Esophagus muscularis mucosa (tissue), 4 donors: ENCODE data around the gene TMC7. TPM values are rescaled to one million over a fixed set of nuclear protein-coding genes. Genes with fewer than 3 reads are reported as not detected.

Experiments used
- DNase-seq: peaks from one replicate; pipeline ENCODE4 v3.0.0-alpha.2; 2017; ENCODE audit errors: extremely low spot score
- H3K27ac ChIP-seq, 4 donors: fragments of 200-600 bp; sonication (generic); replicated peaks in 1 of 4; 1 replicate in 3 of 4; 2 replicates in 1 of 4; pipeline ENCODE4 v1.5.1; 2016 to 2019; ENCODE audit warnings: mild to moderate bottlenecking in 1 of 4
- H3K27me3 ChIP-seq, 4 donors: fragments of 200-600 bp; sonication (generic); one replicate each; pipeline versions ENCODE4 v1.5.1 to v1.6.0; 2016 to 2019
- H3K36me3 ChIP-seq, 4 donors: fragments of 200-600 bp; sonication (generic); one replicate each; pipeline ENCODE4 v1.5.1; 2016 to 2019
- H3K4me1 ChIP-seq, 4 donors: fragments of 200-600 bp; sonication (generic); one replicate each; pipeline ENCODE4 v1.5.1; 2016 to 2019
- H3K4me3 ChIP-seq, 4 donors: fragments of 200-600 bp; sonication (generic); 1 replicate in 2 of 4; 2 replicates in 2 of 4; pipeline ENCODE4 v1.5.1; 2016 to 2019; ENCODE audit warnings: mild to moderate bottlenecking in 4 of 4, moderate library complexity in 1 of 4
- H3K9me3 ChIP-seq, 4 donors: fragments of 200-600 bp; sonication (generic); 1 replicate in 3 of 4; 2 replicates in 1 of 4; pipeline ENCODE4 v1.5.1; 2016 to 2019
- CTCF ChIP-seq, 3 experiments: fragments of 200-600 bp in 2 of 3; fragments of 450-650 bp in 1 of 3; sonication (generic) in 2 of 3; IDR thresholded peaks; one replicate each; pipeline ENCODE4 v1.5.1; 2017 to 2019; ENCODE audit warnings: antibody characterized with exemption in 3 of 3, mild to moderate bottlenecking in 2 of 3, moderate library complexity in 1 of 3
- EP300 ChIP-seq: sonication (generic); formaldehyde crosslinking; IDR thresholded peaks from one replicate; pipeline ENCODE4 v1.6.1; 2017; ENCODE audit warnings: antibody characterized with exemption
- POLR2A ChIP-seq: fragments of 450-650 bp; IDR thresholded peaks from one replicate; pipeline ENCODE4 v1.6.1; 2017; ENCODE audit warnings: antibody characterized with exemption, moderate library complexity, mild to moderate bottlenecking, low read depth
- POLR2AphosphoS5 ChIP-seq, 2 donors: sonication (generic); formaldehyde crosslinking; IDR thresholded peaks; one replicate each; pipeline ENCODE4 v1.6.1; 2017; ENCODE audit warnings: antibody characterized with exemption in 2 of 2
- WGBS: methylation state at CpG from one replicate; pipeline ENCODE4 v1.1.5; 2018; 5-methylcytosine and 5-hydroxymethylcytosine counted together
- intact Hi-C: fragments of 100-400 bp; cut with DNase I; formaldehyde crosslinking; loops from one replicate; pipeline ENCODE4 v1.15.1; 2023
- total RNA-seq, 4 donors: library from RNA; depleted of rRNA; stranded (reverse); fragments of >200 nt; gene quantifications; one replicate each; pipeline versions ENCODE4 v1.1.0 to v1.2.1, GENCODE V29; 2016

TMC7 gene
- total RNA-seq, 4 donors from 2014 or later = 0.17 to 0.83 (median 0.56) TPM

GRCh38 chr16:19075511-19075910 lies 91.8 kb downstream of the TMC7 start:
- no peak for TF ChIP-seq EP300
- TF ChIP-seq POLR2AphosphoS5 (IDR thresholded peaks at IDR 0.05) = no peak
- TF ChIP-seq CTCF (IDR thresholded peaks at IDR 0.05) = no peak
- TF ChIP-seq POLR2A = no peak
- intact Hi-C loops = no loop called here
- Histone ChIP-seq H3K36me3 (peaks cover 16 to 83% (median 53%) of the 10 kb centered on the region in 4 donors), H3K9me3 (no peaks in the 10 kb centered on the region), H3K27me3 (no peaks in the 10 kb centered on the region), H3K4me1 (peaks cover 0 to 37% (median 23%) of the 10 kb centered on the region in 4 donors), H3K27ac (peak overlapping the region in 3 of 4 donors; percentile 7 to 72 (median 59)), H3K4me3 (no peak overlapping the region)
- no peak for DNase-seq
- WGBS = 90% methylated on average over 12 of the region's 12 CpGs

DNA sequence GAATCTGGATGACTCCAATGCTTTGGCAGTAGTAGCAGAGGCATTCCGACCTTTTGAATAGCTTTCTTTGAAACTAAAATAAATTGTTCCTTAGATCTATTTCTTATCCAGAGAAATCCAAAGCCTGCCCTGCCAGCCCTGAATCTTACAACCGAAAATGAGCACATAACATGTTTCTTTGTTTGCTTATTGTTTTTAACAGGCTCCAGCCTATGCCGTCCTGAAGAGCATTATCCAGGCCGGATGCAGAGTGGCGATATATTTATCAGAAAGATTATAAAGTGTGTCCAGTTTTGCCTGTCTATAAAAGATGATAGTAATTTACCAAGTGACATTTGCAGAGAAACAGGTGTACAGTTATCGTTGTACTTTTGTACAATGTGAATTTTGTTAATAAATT lies 94.1 kb downstream of the TMC7 start:
- no peak for TF ChIP-seq POLR2A
- TF ChIP-seq EP300 = no peak
- no peak for TF ChIP-seq POLR2AphosphoS5 (IDR thresholded peaks at IDR 0.05)
- no peak for TF ChIP-seq CTCF (IDR thresholded peaks at IDR 0.05)
- WGBS = 67% methylated on average over 6 of the region's 6 CpGs
- peaks cover 14 to 82% (median 60%) of the 10 kb centered on the region in 4 donors for H3K36me3 ChIP-seq
- H3K9me3 ChIP-seq = no peaks in the 10 kb centered on the region
- H3K4me1 ChIP-seq = peaks cover 0 to 37% (median 23%) of the 10 kb centered on the region in 4 donors
- H3K27me3 ChIP-seq = no peaks in the 10 kb centered on the region
- intact Hi-C loops = no loop called here
- H3K4me3 ChIP-seq = no peak overlapping the region
- no peak overlapping the region for H3K27ac ChIP-seq
- DNase-seq = no peak

- Histone ChIP-seq H3K36me3 (peaks cover 4 to 26% (median 25%) of the 10 kb centered on the region in 4 donors), H3K4me1 (peaks cover 8 to 26% (median 20%) of the 10 kb centered on the region in 4 donors), H3K9me3 (no peaks in the 10 kb centered on the region), H3K4me3 (no peak overlapping the region), H3K27me3 (no peaks in the 10 kb centered on the region), H3K27ac (peak overlapping the region in 2 of 4 donors; percentile 16 to 50)
- intact Hi-C loops = no loop called here
- 60% methylated on average over 1 of the region's 1 CpG for WGBS
- DNase-seq = no peak
- no peak for TF ChIP-seq POLR2A
- TF ChIP-seq POLR2AphosphoS5 (IDR thresholded peaks at IDR 0.05) = no peak
- no peak for TF ChIP-seq EP300
- no peak for TF ChIP-seq CTCF (IDR thresholded peaks at IDR 0.05)
Observed at GRCh38 chr16:19083670-19084069, 99.9 kb downstream of the TMC7 start.

GRCh38 chr16:19084139-19084538 lies 100.4 kb downstream of the TMC7 start:
- no peak for TF ChIP-seq POLR2A
- TF ChIP-seq EP300 = no peak
- no peak for TF ChIP-seq POLR2AphosphoS5 (IDR thresholded peaks at IDR 0.05)
- TF ChIP-seq CTCF (IDR thresholded peaks at IDR 0.05) = no peak
- WGBS = 88% methylated on average over 3 of the region's 3 CpGs
- no peaks in the 10 kb centered on the region for H3K27me3 ChIP-seq
- peaks cover 0 to 22% (median 21%) of the 10 kb centered on the region in 4 donors for H3K36me3 ChIP-seq
- H3K4me3 ChIP-seq = no peak overlapping the region
- H3K4me1 ChIP-seq = peaks cover 8 to 26% (median 20%) of the 10 kb centered on the region in 4 donors
- intact Hi-C loops = no loop called here
- peak overlapping the region in 2 of 4 donors; percentile 16 to 50 for H3K27ac ChIP-seq
- no peak for DNase-seq
- H3K9me3 ChIP-seq = no peaks in the 10 kb centered on the region

DNA sequence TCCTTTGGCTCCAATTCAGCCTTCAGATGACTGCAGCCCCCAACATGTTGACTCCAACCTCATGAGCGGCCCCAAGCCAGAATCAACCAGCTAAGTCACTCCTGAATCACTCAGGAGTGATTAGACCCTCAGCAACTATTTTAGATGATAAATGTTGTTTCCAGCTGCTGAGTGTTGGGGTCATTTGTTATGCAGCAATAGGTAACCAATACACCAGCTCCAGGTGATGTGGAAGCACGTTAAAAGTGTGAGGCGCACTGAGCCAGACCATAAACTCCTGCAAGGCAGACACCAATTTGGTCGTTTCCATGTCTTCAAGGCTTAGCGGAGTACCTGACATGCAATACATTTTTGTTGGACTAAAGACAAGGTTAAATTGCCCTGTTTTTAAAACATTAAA lies 101.1 kb downstream of the TMC7 start:
- H3K36me3 ChIP-seq = peaks cover 0 to 17% (median 15%) of the 10 kb centered on the region in 4 donors
- peaks cover 8 to 26% (median 20%) of the 10 kb centered on the region in 4 donors for H3K4me1 ChIP-seq
- DNase-seq = no peak
- intact Hi-C loops = no loop called here
- H3K4me3 ChIP-seq = no peak overlapping the region
- TF ChIP-seq CTCF (IDR thresholded peaks at IDR 0.05) = no peak
- TF ChIP-seq POLR2AphosphoS5 (IDR thresholded peaks at IDR 0.05) = no peak
- no peak for TF ChIP-seq POLR2A
- TF ChIP-seq EP300 = no peak
- no peak overlapping the region for H3K27ac ChIP-seq
- H3K9me3 ChIP-seq = no peaks in the 10 kb centered on the region
- no peaks in the 10 kb centered on the region for H3K27me3 ChIP-seq
- WGBS = 95% methylated on average over 5 of the region's 5 CpGs
